Right lobe of liver (tissue), 6 donors: ENCODE data around the gene RALY. TPM values are rescaled to one million over a fixed set of nuclear protein-coding genes. Genes with fewer than 3 reads are reported as not detected.

Experiments
- ATAC-seq, 4 donors: fragments of 200-7000 bp; cut with Tn5 transposase; one replicate each; pipeline ENCODE4 v1.9.1; 2020; ENCODE audit warnings: mild to moderate bottlenecking in 4 of 4, moderate library complexity in 4 of 4
- DNase-seq, 3 donors: peaks; one replicate each; pipeline ENCODE4 v3.0.0-alpha.2; 2020
- H3K27ac ChIP-seq, 3 donors: fragments of 200-600 bp; one replicate each; pipeline ENCODE4 v1.8.0; 2022
- H3K27me3 ChIP-seq, 2 donors: fragments of 200-600 bp; one replicate each; pipeline ENCODE4 v1.8.0; 2022
- H3K36me3 ChIP-seq, 4 donors: fragments of 200-600 bp; sonication (generic) in 1 of 4; one replicate each; pipeline versions ENCODE4 v1.5.1 to v1.8.0; 2017 to 2022; ENCODE audit warnings: control low read depth in 1 of 4
- H3K4me1 ChIP-seq, 4 donors: fragments of 200-600 bp; sonication (generic) in 1 of 4; one replicate each; pipeline versions ENCODE4 v1.5.1 to v1.8.0; 2017 to 2022; ENCODE audit warnings: control low read depth in 1 of 4
- H3K4me3 ChIP-seq, 3 donors: fragments of 200-600 bp; one replicate each; pipeline ENCODE4 v1.8.0; 2022
- H3K9me3 ChIP-seq, 4 donors: fragments of 200-600 bp; sonication (generic) in 1 of 4; one replicate each; pipeline versions ENCODE4 v1.5.1 to v1.8.0; 2017 to 2022; ENCODE audit warnings: control low read depth in 1 of 4
- POLR2A ChIP-seq: fragments of 450-650 bp; IDR thresholded peaks from one replicate; pipeline ENCODE4 v1.6.1; 2017; ENCODE audit warnings: antibody characterized with exemption, mild to moderate bottlenecking
- WGBS: methylation state at CpG from one replicate; pipeline ENCODE4 v1.1.6; 2018; ENCODE audit warnings: low coverage, low lambda C conversion rate; ENCODE audit not compliant: insufficient coverage; ENCODE audit errors: missing lambda C conversion rate; 5-methylcytosine and 5-hydroxymethylcytosine counted together
- intact Hi-C, 2 donors: fragments of 100-400 bp; cut with DNase I; formaldehyde crosslinking; loops; one replicate each; pipeline versions ENCODE4 v1.11.2 to v1.14.1; 2022
- total RNA-seq, 6 experiments: library from RNA; depleted of rRNA in 2 of 6; stranded (reverse); fragments of >200 nt in 2 of 6; fragmentation: NEBNext Ultra II Directional in 3 of 6; extraction: Animal tissue kit (Norgen Biotek cat#: 25700) in 3 of 6; gene quantifications; one replicate each; pipeline versions ENCODE4 v1.1.0 to v1.2.4, GENCODE V29; 2016 to 2023
- TF ChIP-seq, protein P1 (sequence below), 4 donors: fragments of 200-600 bp in 3 of 4; fragments of 450-650 bp in 1 of 4; IDR thresholded peaks; one replicate each; pipeline versions ENCODE4 v1.5.1 to v1.8.0; 2016 to 2022; ENCODE audit warnings: antibody characterized with exemption in 4 of 4, mild to moderate bottlenecking in 2 of 4
- donor health status: DM: no; HTN: yes; CAD: no.
- donor health status: DM: no; HTN: no; CAD: no.
- donor health status: DM: no; HTN: no; CAD: no.
- donor health status: DM: no; HTN: yes; CAD: no.
- donor health status: DM: no; HTN: yes; CAD: no.

Gene RALY
- total RNA-seq, 6 experiments from 2014 or later, result 24.8 to 42.1 (median 33.4) TPM

DNA sequence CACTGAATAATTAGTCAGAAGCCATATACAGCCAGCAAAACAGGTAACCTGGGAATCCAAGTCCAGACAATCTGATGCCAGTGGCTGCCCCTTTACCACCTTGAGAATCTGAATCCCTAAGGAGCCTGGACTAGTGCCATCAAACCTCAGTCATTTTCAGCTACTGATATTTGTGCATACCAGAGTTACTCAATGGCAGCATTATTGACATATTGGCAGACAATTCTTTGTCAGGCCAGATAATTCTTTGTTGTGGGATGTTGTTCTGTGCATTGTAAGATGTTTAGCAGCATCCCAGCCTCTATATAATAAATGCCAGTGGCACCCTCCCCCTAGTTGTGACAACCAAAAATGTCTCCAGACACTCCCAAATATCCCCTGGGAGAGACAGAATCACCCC, 121.5 kb downstream of the RALY start:
- DNase-seq (no peak), ATAC-seq (no peak)
- TF ChIP-seq POLR2A, result no peak
- TF ChIP-seq, protein P1, sequence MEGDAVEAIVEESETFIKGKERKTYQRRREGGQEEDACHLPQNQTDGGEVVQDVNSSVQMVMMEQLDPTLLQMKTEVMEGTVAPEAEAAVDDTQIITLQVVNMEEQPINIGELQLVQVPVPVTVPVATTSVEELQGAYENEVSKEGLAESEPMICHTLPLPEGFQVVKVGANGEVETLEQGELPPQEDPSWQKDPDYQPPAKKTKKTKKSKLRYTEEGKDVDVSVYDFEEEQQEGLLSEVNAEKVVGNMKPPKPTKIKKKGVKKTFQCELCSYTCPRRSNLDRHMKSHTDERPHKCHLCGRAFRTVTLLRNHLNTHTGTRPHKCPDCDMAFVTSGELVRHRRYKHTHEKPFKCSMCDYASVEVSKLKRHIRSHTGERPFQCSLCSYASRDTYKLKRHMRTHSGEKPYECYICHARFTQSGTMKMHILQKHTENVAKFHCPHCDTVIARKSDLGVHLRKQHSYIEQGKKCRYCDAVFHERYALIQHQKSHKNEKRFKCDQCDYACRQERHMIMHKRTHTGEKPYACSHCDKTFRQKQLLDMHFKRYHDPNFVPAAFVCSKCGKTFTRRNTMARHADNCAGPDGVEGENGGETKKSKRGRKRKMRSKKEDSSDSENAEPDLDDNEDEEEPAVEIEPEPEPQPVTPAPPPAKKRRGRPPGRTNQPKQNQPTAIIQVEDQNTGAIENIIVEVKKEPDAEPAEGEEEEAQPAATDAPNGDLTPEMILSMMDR (IDR thresholded peaks at IDR 0.05), result no peak
- H3K27me3 ChIP-seq, result no peaks in the 10 kb centered on the region
- H3K9me3 ChIP-seq, result no peaks in the 10 kb centered on the region
- H3K27ac ChIP-seq, result no peak overlapping the region
- H3K4me3 ChIP-seq, result no peak overlapping the region
- peaks cover 0 to 7% (median 3%) of the 10 kb centered on the region in 4 donors for H3K4me1 ChIP-seq
- no peaks in the 10 kb centered on the region for H3K36me3 ChIP-seq
- intact Hi-C loops, result no loop called here

DNA sequence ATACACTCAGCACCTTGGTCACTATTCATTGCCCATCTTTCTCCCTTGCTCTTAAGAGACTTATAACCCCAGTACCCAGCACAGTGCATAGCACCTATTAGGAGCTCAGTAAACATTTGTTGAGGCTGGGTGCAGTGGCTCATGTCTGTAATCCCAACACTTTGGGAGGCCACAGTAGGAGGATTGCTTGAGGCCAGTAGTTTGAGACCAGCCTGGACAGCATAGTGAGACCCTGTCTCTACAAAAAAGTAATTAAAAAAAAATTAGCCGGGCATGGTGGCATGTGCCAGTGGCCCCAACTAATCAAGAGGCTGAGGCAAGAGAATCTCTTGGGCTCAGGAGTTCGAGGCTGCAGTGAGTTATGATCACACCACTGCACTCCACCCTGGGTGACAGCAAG, 126.5 kb downstream of the RALY start:
- 92% methylated on average over 2 of the region's 2 CpGs for WGBS
- no peaks in the 10 kb centered on the region for H3K36me3 ChIP-seq
- no peaks in the 10 kb centered on the region for H3K4me1 ChIP-seq
- DNase-seq (no peak), ATAC-seq (no peak)
- no peaks in the 10 kb centered on the region for H3K27me3 ChIP-seq
- no peak overlapping the region for H3K4me3 ChIP-seq
- intact Hi-C loops, result loop anchor here in 1 of 2 donors (10.0 kb wide), 1 partner anchor 45 kb away; no protein-coding TSS in a partner anchor
- H3K9me3 ChIP-seq, result no peaks in the 10 kb centered on the region
- no peak for TF ChIP-seq POLR2A
- TF ChIP-seq, protein P1 (IDR thresholded peaks at IDR 0.05), result no peak
- H3K27ac ChIP-seq, result no peak overlapping the region

DNA sequence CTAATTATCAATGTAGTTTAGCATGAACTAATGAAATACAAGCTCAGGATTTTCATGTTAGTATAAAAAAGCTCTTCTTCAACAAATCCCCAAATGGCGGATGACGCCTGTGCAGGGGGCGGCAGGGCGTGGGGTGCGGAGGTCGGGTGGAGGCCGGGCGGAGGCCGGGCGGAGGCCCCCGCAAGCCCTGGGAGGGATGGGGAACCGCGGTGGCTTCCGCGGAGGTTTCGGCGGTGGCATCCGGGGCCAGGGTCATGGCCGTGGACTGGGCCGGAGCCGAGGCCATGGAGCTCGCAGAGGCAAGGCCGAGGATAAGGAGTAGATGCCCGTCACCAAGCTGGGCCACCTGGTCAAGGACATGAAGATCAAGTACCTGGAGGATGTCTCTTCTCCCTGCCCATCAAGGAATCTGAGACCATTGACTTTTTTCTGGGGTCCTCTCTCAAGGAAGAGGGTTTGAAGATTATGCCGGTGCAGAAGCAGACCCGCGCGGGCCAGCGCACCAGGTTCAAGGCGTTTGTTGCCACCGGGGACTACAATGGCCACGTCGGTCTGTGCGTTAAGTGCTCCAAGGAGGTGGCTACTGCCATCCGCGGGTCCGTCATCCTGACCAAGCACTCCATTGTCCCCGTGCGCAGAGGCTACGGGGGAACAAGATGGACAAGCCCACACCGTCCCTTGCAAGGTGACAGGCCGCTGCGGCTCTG, 128.7 kb downstream of the RALY start:
- intact Hi-C loops, result loop anchor here in 1 of 2 donors (10.0 kb wide), 1 partner anchor 48 kb away; no protein-coding TSS in a partner anchor
- WGBS, result 91% methylated on average over 11 of the region's 43 CpGs

DNA sequence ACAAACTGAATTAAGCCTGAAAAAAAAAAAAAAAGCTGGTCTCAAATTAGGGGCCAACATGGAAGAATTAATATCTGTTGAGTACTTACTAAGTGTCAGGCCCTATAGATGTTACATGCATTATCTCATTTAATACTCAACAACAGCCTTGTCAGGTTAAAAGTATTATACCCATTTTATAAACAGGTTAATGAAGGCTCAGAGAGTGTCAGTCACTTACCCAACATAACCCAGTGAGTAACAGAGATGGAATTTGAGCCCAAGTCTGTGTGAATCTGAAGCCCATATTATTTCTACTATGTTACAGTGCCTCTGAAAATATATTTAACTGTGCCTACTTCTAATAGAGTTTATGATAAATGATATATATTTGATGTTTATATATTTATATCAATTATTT, 129.6 kb downstream of the RALY start:
- TF ChIP-seq, protein P1 (IDR thresholded peaks at IDR 0.05), result no peak
- no peak for TF ChIP-seq POLR2A
- no peaks in the 10 kb centered on the region for H3K9me3 ChIP-seq
- no peaks in the 10 kb centered on the region for H3K4me1 ChIP-seq
- no peak overlapping the region for H3K4me3 ChIP-seq
- H3K27me3 ChIP-seq, result no peaks in the 10 kb centered on the region
- no peak overlapping the region for H3K27ac ChIP-seq
- ATAC-seq (no peak), DNase-seq (no peak)
- no peaks in the 10 kb centered on the region for H3K36me3 ChIP-seq
- intact Hi-C loops, result loop anchor here in 1 of 2 donors (10.0 kb wide), 1 partner anchor 49 kb away; no protein-coding TSS in a partner anchor

More for the DNA sequence above, 128.7 kb downstream of the RALY start:
- H3K27ac ChIP-seq, result no peak overlapping the region
- no peaks in the 10 kb centered on the region for H3K36me3 ChIP-seq
- DNase-seq (no peak), ATAC-seq (no peak)
- no peaks in the 10 kb centered on the region for H3K27me3 ChIP-seq
- TF ChIP-seq, protein P1 (IDR thresholded peaks at IDR 0.05), result no peak
- no peak for TF ChIP-seq POLR2A
- no peaks in the 10 kb centered on the region for H3K4me1 ChIP-seq
- H3K9me3 ChIP-seq, result no peaks in the 10 kb centered on the region
- no peak overlapping the region for H3K4me3 ChIP-seq
